OCI-LY7 (cell line): ENCODE data around the gene HRH1.

ENCODE experiments used
- EZH2phosphoT487 ChIP-seq: fragments of 200-600 bp; sonication (generic); IDR thresholded peaks from 2 replicates; pipeline ENCODE4 v1.6.1; 2018; ENCODE audit warnings: low read depth, borderline replicate concordance, mild to moderate bottlenecking, mixed run types, antibody characterized with exemption, low read length, moderate library complexity, mixed read lengths
- TF ChIP-seq, protein P1 (sequence below): fragments of 200-600 bp; sonication (generic); conservative IDR thresholded peaks from 2 replicates; pipeline ENCODE4 v1.5.1; 2014; ENCODE audit warnings: mild to moderate bottlenecking, antibody characterized with exemption, low read length, moderate library complexity, mixed read lengths

GRCh38 chr3:11221818-11222415, 67.6 kb downstream of the HRH1 start:
- TF ChIP-seq, protein P1, sequence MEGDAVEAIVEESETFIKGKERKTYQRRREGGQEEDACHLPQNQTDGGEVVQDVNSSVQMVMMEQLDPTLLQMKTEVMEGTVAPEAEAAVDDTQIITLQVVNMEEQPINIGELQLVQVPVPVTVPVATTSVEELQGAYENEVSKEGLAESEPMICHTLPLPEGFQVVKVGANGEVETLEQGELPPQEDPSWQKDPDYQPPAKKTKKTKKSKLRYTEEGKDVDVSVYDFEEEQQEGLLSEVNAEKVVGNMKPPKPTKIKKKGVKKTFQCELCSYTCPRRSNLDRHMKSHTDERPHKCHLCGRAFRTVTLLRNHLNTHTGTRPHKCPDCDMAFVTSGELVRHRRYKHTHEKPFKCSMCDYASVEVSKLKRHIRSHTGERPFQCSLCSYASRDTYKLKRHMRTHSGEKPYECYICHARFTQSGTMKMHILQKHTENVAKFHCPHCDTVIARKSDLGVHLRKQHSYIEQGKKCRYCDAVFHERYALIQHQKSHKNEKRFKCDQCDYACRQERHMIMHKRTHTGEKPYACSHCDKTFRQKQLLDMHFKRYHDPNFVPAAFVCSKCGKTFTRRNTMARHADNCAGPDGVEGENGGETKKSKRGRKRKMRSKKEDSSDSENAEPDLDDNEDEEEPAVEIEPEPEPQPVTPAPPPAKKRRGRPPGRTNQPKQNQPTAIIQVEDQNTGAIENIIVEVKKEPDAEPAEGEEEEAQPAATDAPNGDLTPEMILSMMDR: 0 out of 2 replicates have a peak, but pooled peaks have one; percentile 28
- TF ChIP-seq EZH2phosphoT487: no peak
